DMS153 (cell line): ENCODE measurements around the gene PFDN4.

Experiments
- DNase-seq: peaks from one replicate; lab custom pipeline; 2025; lab: John Stamatoyannopoulos, UW

PFDN4 gene

GRCh38 chr20:54207743-54208547, at the start of gene PFDN4:
Gene PFDN4, plus strand, starts transcription at chr20:54208087. Its CDS starts 14 bp downstream, at chr20:54208101.
- DNase-seq = peak; percentile 66

GRCh38 chr20:54158226-54158625, 49.7 kb upstream of the PFDN4 start:
- DNase-seq = no peak

- DNase-seq = no peak
These were observed 49.0 kb upstream of the PFDN4 start for GRCh38 chr20:54158856-54159418.

GRCh38 chr20:54160065-54161007, 47.6 kb upstream of the PFDN4 start:
- DNase-seq = no peak

- no peak for DNase-seq
These were observed 46.7 kb upstream of the PFDN4 start for GRCh38 chr20:54161008-54161820.

- no peak for DNase-seq
These were observed 46.1 kb upstream of the PFDN4 start for GRCh38 chr20:54161821-54162149.

- no peak for DNase-seq
These were observed 45.4 kb upstream of the PFDN4 start for GRCh38 chr20:54162378-54163009.

GRCh38 chr20:54163402-54163801, 44.5 kb upstream of the PFDN4 start:
- no peak for DNase-seq

GRCh38 chr20:54165014-54165413, 42.9 kb upstream of the PFDN4 start:
- DNase-seq = no peak

GRCh38 chr20:54165803-54166202, 42.1 kb upstream of the PFDN4 start:
- DNase-seq = no peak

GRCh38 chr20:54166987-54167662, 40.8 kb upstream of the PFDN4 start:
- no peak for DNase-seq

- DNase-seq = peak; percentile 11
These were observed 39.7 kb upstream of the PFDN4 start for GRCh38 chr20:54167909-54168872.

- DNase-seq = no peak
These were observed 38.7 kb upstream of the PFDN4 start for GRCh38 chr20:54168961-54169862.

- no peak for DNase-seq
These were observed 37.8 kb upstream of the PFDN4 start for GRCh38 chr20:54170026-54170471.

- DNase-seq = no peak
These were observed 36.9 kb upstream of the PFDN4 start for GRCh38 chr20:54170963-54171362.

GRCh38 chr20:54172532-54172855, 35.4 kb upstream of the PFDN4 start:
- DNase-seq = no peak

- no peak for DNase-seq
These were observed 34.8 kb upstream of the PFDN4 start for GRCh38 chr20:54172856-54173652.
